Skin of body (tissue), 2 donors: Measurements from ENCODE around the gene GABRD. TPM values are rescaled to one million over a fixed set of nuclear protein-coding genes. Genes with fewer than 3 reads are reported as not detected.

Experiments used
- DNase-seq: peaks from one replicate; lab custom pipeline; 2025; lab: John Stamatoyannopoulos, UW
- total RNA-seq: library from RNA; depleted of rRNA; stranded (reverse); fragments of >200 nt; gene quantifications from one replicate; pipeline ENCODE4 v1.2.3, GENCODE V29; 2014

The GABRD gene
- total RNA-seq, 1 donor from 2014 or later: 2.2 TPM

- DNase-seq: no peak
Observed at GRCh38 chr1:2018217-2019171, 651 bp upstream of the GABRD start.

- DNase-seq: no peak
Observed at GRCh38 chr1:2019571-2020309, 595 bp downstream of the GABRD start.

DNA sequence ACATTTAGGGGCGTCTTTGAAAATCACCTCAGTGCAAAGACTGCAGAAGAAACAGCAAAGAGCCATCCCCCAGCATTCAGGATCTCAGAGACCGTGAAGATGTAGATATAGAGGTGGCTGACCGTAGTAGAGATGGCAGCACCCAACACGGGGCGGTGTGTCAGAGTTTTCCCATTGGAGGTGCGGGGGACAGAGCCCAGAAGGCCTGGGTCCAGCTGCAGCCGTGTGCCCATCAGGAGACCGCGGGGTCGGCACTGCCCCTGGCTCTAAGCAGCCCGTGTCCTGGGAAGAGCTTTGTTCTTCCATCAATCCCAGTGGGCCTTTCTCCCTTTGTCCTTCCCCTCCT is 1.1 kb downstream of the GABRD start:
- no peak for DNase-seq

GRCh38 chr1:2021550-2021949 is 2.4 kb downstream of the GABRD start:
- no peak for DNase-seq

- DNase-seq: no peak
Observed at GRCh38 chr1:2022063-2022770, 3.1 kb downstream of the GABRD start.

- no peak for DNase-seq
Observed at GRCh38 chr1:2023187-2023586, 4.0 kb downstream of the GABRD start.

- DNase-seq: no peak
Observed at GRCh38 chr1:2024451-2024850, 5.3 kb downstream of the GABRD start.

DNA sequence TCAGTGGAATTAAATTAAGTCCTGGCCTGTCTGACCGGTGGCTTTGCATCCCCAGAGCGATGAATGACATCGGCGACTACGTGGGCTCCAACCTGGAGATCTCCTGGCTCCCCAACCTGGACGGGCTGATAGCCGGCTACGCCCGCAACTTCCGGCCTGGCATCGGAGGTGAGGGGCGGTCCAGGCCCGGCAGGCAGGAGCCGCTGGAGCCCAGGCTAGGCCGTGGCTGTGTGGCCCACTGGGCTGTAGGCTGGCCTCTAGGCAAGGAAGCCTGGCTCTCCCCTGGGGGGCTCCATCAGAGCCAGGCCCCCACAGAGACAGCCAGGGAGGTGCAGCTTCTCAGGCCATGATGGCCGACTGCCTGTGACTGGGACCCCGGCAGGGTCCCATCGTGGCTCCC is 5.7 kb downstream of the GABRD start:
- DNase-seq: no peak

DNA sequence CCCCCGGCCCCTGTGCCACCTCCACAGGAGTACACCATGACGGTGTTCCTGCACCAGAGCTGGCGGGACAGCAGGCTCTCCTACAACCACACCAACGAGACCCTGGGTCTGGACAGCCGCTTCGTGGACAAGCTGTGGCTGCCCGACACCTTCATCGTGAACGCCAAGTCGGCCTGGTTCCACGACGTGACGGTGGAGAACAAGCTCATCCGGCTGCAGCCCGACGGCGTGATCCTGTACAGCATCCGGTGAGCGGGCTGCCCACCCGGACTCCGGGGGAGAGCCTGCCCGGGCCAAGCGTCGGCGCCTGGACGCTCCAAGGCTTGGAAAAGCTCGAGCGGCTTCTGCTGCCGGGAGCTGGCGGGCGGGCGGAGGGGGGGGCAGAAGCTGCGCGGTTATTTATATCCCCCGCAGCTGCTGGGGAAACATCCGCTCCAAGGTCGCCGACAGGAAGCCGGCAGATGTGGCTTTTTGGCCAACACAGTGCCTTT is 6.4 kb downstream of the GABRD start:
- no peak for DNase-seq

DNA sequence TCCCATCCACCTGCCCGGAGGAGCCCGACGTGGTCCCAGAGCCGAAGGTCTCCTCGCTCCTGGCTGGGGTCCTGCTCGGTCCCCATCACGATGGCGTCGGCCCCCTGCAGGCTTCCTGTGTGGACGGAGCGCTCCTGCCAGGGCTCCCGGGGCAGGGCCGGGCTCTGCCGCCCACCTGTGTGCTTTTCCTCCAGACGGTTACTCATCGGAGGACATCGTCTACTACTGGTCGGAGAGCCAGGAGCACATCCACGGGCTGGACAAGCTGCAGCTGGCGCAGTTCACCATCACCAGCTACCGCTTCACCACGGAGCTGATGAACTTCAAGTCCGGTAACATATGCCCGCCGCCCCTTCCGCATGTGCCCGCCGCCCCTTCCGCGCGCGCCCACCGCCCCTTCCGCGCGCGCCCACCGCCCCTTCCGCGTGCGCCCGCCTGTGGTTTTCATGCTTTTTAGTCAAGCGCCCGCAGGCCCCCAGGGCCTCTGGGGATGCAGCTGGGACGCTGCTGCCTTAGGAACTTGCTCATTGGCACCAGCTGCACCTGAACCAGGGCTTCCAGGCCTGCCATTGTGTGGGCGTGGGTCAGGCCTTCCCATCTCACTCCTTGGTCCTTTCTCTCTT is 8.9 kb downstream of the GABRD start:
- no peak for DNase-seq

DNA sequence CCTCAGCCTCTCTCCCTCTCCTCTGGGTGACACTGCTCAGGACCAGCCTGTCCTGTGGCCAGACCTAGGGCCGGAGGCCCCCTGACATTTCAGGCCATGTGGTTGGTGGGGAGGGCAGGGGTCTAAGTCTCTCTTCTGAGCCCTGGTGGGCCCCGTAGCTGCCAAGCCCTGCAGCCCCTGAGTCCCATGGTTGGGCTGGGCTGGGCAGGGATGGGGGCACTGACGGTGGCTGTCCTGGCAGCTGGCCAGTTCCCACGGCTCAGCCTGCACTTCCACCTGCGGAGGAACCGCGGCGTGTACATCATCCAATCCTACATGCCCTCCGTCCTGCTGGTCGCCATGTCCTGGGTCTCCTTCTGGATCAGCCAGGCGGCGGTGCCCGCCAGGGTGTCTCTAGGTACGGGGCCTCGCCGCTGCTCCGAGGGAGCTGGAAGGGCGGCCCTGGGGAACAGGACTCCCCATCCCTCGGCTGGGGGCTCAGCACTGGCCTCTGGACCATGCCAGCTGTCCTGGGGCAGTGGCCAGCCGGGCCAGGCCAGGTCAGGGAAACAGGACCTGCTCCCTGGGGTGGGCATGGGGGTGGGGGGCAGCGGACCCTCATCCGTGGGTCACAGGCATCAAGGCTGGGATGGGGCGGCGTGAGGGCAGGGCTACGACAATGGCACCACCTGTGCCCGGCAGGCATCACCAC is 9.9 kb downstream of the GABRD start:
- no peak for DNase-seq

DNA sequence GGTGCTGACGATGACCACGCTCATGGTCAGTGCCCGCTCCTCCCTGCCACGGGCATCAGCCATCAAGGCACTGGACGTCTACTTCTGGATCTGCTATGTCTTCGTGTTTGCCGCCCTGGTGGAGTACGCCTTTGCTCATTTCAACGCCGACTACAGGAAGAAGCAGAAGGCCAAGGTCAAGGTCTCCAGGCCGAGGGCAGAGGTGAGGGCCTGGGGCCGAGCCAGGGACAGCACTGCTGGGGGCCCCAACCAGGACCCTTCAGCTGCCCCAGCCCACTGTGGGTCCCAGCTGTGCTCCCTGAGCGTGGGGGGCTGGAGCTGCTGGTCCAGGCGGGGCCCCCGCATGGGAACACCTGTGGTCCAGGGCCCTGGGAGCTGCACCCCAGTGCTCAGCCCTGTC is 10.4 kb downstream of the GABRD start:
- no peak for DNase-seq

- DNase-seq: no peak
Observed at GRCh38 chr1:2030076-2030871, 11.1 kb downstream of the GABRD start.

- DNase-seq: no peak
Observed at GRCh38 chr1:2031546-2032540, 12.7 kb downstream of the GABRD start.

DNA sequence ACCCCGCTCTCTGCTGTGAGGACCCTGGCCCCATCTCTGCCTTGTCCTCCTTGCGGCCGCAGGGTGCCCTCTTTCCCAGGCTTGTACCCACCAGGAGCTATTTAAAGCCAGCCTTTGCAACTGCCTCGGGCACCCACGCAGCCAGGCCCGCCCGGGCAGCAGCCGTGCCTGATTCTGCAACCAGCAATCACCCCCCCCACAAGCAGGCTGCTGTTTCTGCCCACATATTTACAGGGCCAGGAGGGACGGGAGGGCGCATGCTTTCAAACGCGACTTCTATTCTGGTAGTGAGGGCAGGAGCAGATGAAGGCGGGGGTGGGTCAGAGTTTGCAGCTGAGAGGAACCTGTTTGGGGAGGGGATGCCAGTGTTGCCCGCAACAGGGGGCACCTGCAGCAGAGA is 13.6 kb downstream of the GABRD start:
- DNase-seq: no peak

DNA sequence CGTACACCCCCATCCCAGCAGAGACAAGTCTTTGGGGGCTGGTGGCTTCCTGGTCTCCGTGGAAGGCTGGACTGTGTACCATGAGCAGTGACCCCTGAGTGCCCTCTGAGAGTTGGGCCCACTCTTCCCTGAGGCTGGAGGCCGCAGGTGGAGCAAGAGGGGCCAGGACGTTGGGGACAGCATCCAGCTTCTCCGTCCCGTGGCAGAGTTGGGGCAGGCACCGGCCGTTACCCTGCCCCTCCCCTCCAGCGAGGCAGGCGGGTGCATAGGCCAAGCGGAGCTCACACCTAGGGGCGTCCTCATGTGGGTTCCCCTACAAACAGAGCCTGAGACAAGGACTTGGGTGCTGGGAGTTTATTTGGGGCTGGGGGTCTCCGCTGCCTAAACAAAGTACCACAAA is 14.0 kb downstream of the GABRD start:
- DNase-seq: no peak

- no peak for DNase-seq
Observed at GRCh38 chr1:2036287-2036686, 17.1 kb downstream of the GABRD start.

- no peak for DNase-seq
Observed at GRCh38 chr1:2037314-2037979, 18.3 kb downstream of the GABRD start.
